ENCODE measurements around the gene OGN. TPM values are rescaled to one million over a fixed set of nuclear protein-coding genes. Genes with fewer than 3 reads are reported as not detected.

Gene OGN, protein sequence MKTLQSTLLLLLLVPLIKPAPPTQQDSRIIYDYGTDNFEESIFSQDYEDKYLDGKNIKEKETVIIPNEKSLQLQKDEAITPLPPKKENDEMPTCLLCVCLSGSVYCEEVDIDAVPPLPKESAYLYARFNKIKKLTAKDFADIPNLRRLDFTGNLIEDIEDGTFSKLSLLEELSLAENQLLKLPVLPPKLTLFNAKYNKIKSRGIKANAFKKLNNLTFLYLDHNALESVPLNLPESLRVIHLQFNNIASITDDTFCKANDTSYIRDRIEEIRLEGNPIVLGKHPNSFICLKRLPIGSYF
- total RNA-seq (100 to 1,000 TPM; 175 to 318 TPM), polyA plus RNA-seq (100 to 1,000 TPM; 235 to 803 TPM)
- long read RNA-seq, donor 1, transcript OGN-202 (7 exons, 2,743 nt), result major isoform, 42 of 119 reads
- long read RNA-seq, donor 1, partial matches to known transcripts, result 53 of 119 reads
- long read RNA-seq, donor 1, other reads (novel, unspliced or antisense), result 24 of 119 reads
- long read RNA-seq, donor 2, transcript OGN-202 (7 exons, 2,743 nt), result major isoform, 34 of 89 reads
- long read RNA-seq, donor 2, partial matches to known transcripts, result 40 of 89 reads
- long read RNA-seq, donor 2, other reads (novel, unspliced or antisense), result 15 of 89 reads

DNA sequence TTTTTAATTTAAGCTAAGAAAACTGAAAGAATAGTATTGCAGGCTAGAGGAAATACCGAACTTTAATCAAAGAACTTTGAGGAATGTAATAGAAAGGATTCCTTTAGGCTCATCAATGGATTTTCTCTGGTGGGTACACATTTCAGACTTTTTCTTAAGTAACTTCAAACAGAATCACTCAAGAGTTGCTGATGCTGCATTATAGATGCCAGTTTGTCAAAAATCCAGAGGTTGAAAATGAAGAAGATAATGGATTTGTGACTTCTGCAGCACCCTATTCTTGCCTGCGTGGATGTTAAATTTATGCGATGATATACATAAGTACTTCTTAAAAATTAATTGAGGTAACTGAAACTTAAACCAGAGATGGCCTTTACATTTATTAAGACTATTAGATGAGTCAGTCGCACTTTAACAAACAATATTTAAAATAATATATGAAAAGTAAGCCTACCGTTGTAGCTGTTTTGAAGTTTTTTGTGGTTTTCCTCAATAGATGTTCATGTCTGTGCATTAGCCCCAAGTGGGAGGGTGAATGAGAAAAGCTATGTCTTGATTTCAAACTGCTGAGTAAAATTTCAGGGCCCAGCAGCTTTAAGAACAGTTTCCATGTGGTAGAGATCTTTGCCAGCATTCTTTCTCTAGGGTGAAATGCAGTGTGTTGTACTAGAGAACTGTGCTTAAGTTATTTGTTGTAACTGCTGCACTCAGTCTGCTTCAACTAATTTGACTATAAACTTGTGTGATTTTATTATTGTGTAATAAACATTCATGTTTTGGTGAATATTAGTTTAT, at the start of gene OGN:
Gene OGN, minus strand, starts transcription at position 537 of the 795 bp plus-strand sequence. CDS start 1,171 bp downstream, outside the sequence.
- H3K4me3 ChIP-seq (ENCODE audit: low read length in 2 of 2), result peak within 1 kb of the TSS; percentile 84 to 98
- no peaks in the 10 kb centered on the region for H3K27me3 ChIP-seq (ENCODE audit: control insufficient read depth in 1 of 2, insufficient read depth in 2 of 2, low read length in 1 of 2)
- WGBS, 2 donors, result 5% methylated on average over 5 of the region's 5 CpGs
- ATAC-seq (ENCODE audit: low FRiP score), result no peak
- H3K27ac ChIP-seq (ENCODE audit: low read depth in 1 of 2, low read length in 2 of 2), result no peak within 1 kb of the TSS
- intact Hi-C loops (cut with DNase I), result loop anchor here in 1 of 2 donors (5.0 kb wide), 1 partner anchor 33 kb away; no protein-coding TSS in a partner anchor
- no peaks in the 10 kb centered on the region for H3K9me3 ChIP-seq (ENCODE audit: control insufficient read depth, low read length)
- no peaks in the 10 kb centered on the region for H3K36me3 ChIP-seq (ENCODE audit: control insufficient read depth in 1 of 2, insufficient read depth in 2 of 2, low read length in 1 of 2)
- no peak for DNase-seq
- peaks cover 2 to 6% of the 10 kb centered on the region in 2 donors for H3K4me1 ChIP-seq (ENCODE audit: control insufficient read depth in 1 of 2, insufficient read depth in 2 of 2, low read length in 2 of 2)

DNA sequence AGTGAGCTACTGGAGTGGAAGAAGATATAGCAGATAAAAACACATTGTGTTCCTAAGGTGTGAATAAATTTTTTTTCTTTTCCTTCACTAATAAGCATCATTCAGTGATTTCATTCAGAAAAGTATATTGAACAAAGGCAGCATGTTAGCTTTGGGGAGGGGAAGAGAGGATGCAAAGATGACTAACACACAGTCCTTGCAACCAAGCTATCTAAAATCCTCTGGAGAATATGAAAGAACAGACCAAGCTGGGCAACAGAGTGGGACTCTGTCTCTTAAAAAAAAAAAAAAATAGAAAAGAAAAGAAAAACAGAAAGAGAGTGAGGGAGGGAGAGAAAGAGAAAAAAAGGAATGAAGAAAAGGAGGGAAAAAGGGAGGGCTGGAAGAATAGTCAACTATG, 42.2 kb upstream of the OGN start:
- intact Hi-C loops (cut with DNase I), result no loop called here

GRCh38 chr9:92444841-92445240, 40.5 kb upstream of the OGN start:
- no peaks in the 10 kb centered on the region for H3K27me3 ChIP-seq (ENCODE audit: control insufficient read depth in 1 of 2, insufficient read depth in 2 of 2, low read length in 1 of 2)
- H3K4me3 ChIP-seq (ENCODE audit: low read length in 2 of 2), result no peak overlapping the region
- DNase-seq (no peak), ATAC-seq (ENCODE audit: low FRiP score) (no peak)
- 85 to 89% methylated on average over 4 of the region's 4 CpGs for WGBS, 2 donors
- intact Hi-C loops (cut with DNase I), result no loop called here
- no peaks in the 10 kb centered on the region for H3K9me3 ChIP-seq (ENCODE audit: control insufficient read depth, low read length)
- no peak overlapping the region for H3K27ac ChIP-seq (ENCODE audit: low read depth in 1 of 2, low read length in 2 of 2)
- H3K36me3 ChIP-seq (ENCODE audit: control insufficient read depth in 1 of 2, insufficient read depth in 2 of 2, low read length in 1 of 2), result no peaks in the 10 kb centered on the region
- H3K4me1 ChIP-seq (ENCODE audit: control insufficient read depth in 1 of 2, insufficient read depth in 2 of 2, low read length in 2 of 2), result peaks cover 0 to 2% of the 10 kb centered on the region in 2 donors

More for the DNA sequence above, 42.2 kb upstream of the OGN start:
- Histone ChIP-seq H3K27me3 (ENCODE audit: control insufficient read depth in 1 of 2, insufficient read depth in 2 of 2, low read length in 1 of 2) (no peaks in the 10 kb centered on the region), H3K36me3 (ENCODE audit: control insufficient read depth in 1 of 2, insufficient read depth in 2 of 2, low read length in 1 of 2) (no peaks in the 10 kb centered on the region), H3K4me3 (ENCODE audit: low read length in 2 of 2) (no peak overlapping the region), H3K4me1 (ENCODE audit: control insufficient read depth in 1 of 2, insufficient read depth in 2 of 2, low read length in 2 of 2) (no peaks in the 10 kb centered on the region), H3K27ac (ENCODE audit: low read depth in 1 of 2, low read length in 2 of 2) (no peak overlapping the region), H3K9me3 (ENCODE audit: control insufficient read depth, low read length) (no peaks in the 10 kb centered on the region)
- ATAC-seq (ENCODE audit: low FRiP score) (no peak), DNase-seq (no peak)

DNA sequence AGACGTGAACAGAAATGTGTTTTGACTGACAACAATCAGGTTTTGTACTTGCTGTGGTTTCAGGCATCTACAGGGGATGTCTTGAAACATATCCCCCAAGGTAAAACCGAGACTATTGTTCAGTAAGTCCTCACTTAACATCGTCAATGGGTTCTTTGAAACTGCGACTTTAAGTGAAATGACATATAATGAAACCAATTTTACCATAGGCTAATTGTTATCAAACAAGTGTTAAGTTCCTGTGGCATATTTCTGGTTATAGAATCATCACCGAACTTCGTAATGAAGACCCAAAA, 36.3 kb upstream of the OGN start:
- ATAC-seq (ENCODE audit: low FRiP score) (no peak), DNase-seq (no peak)
- peaks cover 0 to 2% of the 10 kb centered on the region in 2 donors for H3K4me1 ChIP-seq (ENCODE audit: control insufficient read depth in 1 of 2, insufficient read depth in 2 of 2, low read length in 2 of 2)
- H3K27ac ChIP-seq (ENCODE audit: low read depth in 1 of 2, low read length in 2 of 2), result no peak overlapping the region
- no peaks in the 10 kb centered on the region for H3K36me3 ChIP-seq (ENCODE audit: control insufficient read depth in 1 of 2, insufficient read depth in 2 of 2, low read length in 1 of 2)
- H3K4me3 ChIP-seq (ENCODE audit: low read length in 2 of 2), result no peak overlapping the region
- no peaks in the 10 kb centered on the region for H3K27me3 ChIP-seq (ENCODE audit: control insufficient read depth in 1 of 2, insufficient read depth in 2 of 2, low read length in 1 of 2)
- intact Hi-C loops (cut with DNase I), result no loop called here
- H3K9me3 ChIP-seq (ENCODE audit: control insufficient read depth, low read length), result no peaks in the 10 kb centered on the region
- WGBS, 2 donors, result 91 to 92% methylated on average over 6 of the region's 6 CpGs

GRCh38 chr9:92439921-92440750, 35.8 kb upstream of the OGN start:
- ATAC-seq (ENCODE audit: low FRiP score) (no peak), DNase-seq (no peak)
- Histone ChIP-seq H3K27ac (ENCODE audit: low read depth in 1 of 2, low read length in 2 of 2) (no peak overlapping the region), H3K27me3 (ENCODE audit: control insufficient read depth in 1 of 2, insufficient read depth in 2 of 2, low read length in 1 of 2) (no peaks in the 10 kb centered on the region), H3K4me3 (ENCODE audit: low read length in 2 of 2) (no peak overlapping the region), H3K36me3 (ENCODE audit: control insufficient read depth in 1 of 2, insufficient read depth in 2 of 2, low read length in 1 of 2) (no peaks in the 10 kb centered on the region), H3K4me1 (ENCODE audit: control insufficient read depth in 1 of 2, insufficient read depth in 2 of 2, low read length in 2 of 2) (peaks cover 0 to 2% of the 10 kb centered on the region in 2 donors), H3K9me3 (ENCODE audit: control insufficient read depth, low read length) (no peaks in the 10 kb centered on the region)
- intact Hi-C loops (cut with DNase I), result loop anchor here (2.0 to 10.0 kb wide), 4 partner anchors 38 to 192 kb away; partner anchors contain the start of gene OGN (in 1 of the 2)
- 53 to 59% methylated on average over 5 of the region's 5 CpGs for WGBS, 2 donors

DNA sequence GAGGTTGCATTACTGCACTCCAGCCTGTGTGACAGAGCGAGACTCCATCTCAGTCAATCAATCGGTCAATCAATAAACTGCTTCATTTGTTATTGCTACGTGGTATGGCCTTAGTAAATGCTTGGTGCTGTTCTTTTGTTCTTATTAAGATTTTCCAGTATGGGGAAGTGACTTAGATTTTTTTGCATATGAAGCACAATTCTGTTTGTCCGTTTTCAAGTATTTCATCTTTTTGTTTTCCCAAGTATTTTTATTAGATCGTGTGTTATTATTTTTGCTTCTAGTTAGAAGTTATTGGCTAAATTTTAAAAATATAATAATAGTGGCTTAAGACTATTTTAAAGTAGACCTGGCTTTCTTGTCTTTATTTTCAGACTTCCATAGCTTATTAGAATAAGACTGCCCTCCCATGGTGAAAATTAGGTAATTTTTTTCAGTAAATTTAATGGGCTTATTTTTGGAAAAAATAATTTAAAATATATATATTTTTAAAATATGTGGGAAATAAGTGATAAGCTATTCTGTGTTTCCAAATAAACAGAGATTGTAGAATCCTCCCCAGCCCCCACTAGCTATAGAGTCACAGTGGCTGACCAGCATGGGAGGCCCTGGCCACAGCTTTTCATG, 34.6 kb upstream of the OGN start:
- ATAC-seq (ENCODE audit: low FRiP score) (no peak), DNase-seq (no peak)
- 45% methylated on average over 5 of the region's 5 CpGs for WGBS, 2 donors
- intact Hi-C loops (cut with DNase I), result loop anchor here (2.0 to 10.0 kb wide), 4 partner anchors 37 to 193 kb away; partner anchors contain the start of gene OGN (in 1 of the 2)
- no peaks in the 10 kb centered on the region for H3K27me3 ChIP-seq (ENCODE audit: control insufficient read depth in 1 of 2, insufficient read depth in 2 of 2, low read length in 1 of 2)
- peaks cover 0 to 2% of the 10 kb centered on the region in 2 donors for H3K4me1 ChIP-seq (ENCODE audit: control insufficient read depth in 1 of 2, insufficient read depth in 2 of 2, low read length in 2 of 2)
- no peak overlapping the region for H3K27ac ChIP-seq (ENCODE audit: low read depth in 1 of 2, low read length in 2 of 2)
- H3K9me3 ChIP-seq (ENCODE audit: control insufficient read depth, low read length), result no peaks in the 10 kb centered on the region
- H3K36me3 ChIP-seq (ENCODE audit: control insufficient read depth in 1 of 2, insufficient read depth in 2 of 2, low read length in 1 of 2), result no peaks in the 10 kb centered on the region
- H3K4me3 ChIP-seq (ENCODE audit: low read length in 2 of 2), result no peak overlapping the region

DNA sequence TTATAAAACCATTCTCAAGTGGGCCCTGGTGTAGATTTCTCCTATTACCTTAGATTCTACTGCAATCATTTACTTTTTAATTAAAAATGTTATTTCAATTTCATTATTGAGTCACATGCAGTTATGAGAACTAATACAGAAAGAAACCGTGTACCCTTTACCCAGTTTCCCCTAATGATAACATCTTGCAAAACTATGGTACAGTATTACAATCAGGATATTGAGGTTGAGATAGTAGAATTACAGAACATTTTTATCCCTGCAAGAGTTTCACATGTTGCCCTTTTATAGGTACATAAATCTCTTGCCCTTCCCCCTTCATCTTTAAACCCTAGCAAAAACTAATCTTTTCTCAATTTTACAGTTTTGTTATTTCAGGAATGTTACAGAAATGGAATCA, 30.9 kb upstream of the OGN start:
- Histone ChIP-seq H3K27ac (ENCODE audit: low read depth in 1 of 2, low read length in 2 of 2) (no peak overlapping the region), H3K4me3 (ENCODE audit: low read length in 2 of 2) (no peak overlapping the region), H3K9me3 (ENCODE audit: control insufficient read depth, low read length) (no peaks in the 10 kb centered on the region), H3K27me3 (ENCODE audit: control insufficient read depth in 1 of 2, insufficient read depth in 2 of 2, low read length in 1 of 2) (no peaks in the 10 kb centered on the region), H3K36me3 (ENCODE audit: control insufficient read depth in 1 of 2, insufficient read depth in 2 of 2, low read length in 1 of 2) (no peaks in the 10 kb centered on the region), H3K4me1 (ENCODE audit: control insufficient read depth in 1 of 2, insufficient read depth in 2 of 2, low read length in 2 of 2) (peaks cover 0 to 2% of the 10 kb centered on the region in 2 donors)
- ATAC-seq (ENCODE audit: low FRiP score), result no peak
- 90 to 94% methylated on average over 1 of the region's 1 CpG for WGBS, 2 donors
- intact Hi-C loops (cut with DNase I), result loop anchor here (5.0 to 10.0 kb wide), 3 partner anchors 33 to 197 kb away; partner anchors contain the start of gene OGN (in 1 of the 2)
- no peak for DNase-seq
